Epithelial cell of prostate (primary cell): ENCODE data around the gene CMTM7.
"Not testable (repeated sequence)": the region's sequence is repeated elsewhere in the genome, so short reads cannot be mapped to it uniquely, and the experiment has no call there.

Experiments
- DNase-seq: peaks from one replicate; pipeline ENCODE4 v3.0.0-alpha.2; 2011; ENCODE audit warnings: low read depth, low spot score
- H3K27ac ChIP-seq: fragments of 450-650 bp; 2 replicates; pipeline ENCODE4 v1.5.1; 2017; ENCODE audit warnings: mild to moderate bottlenecking

CMTM7 gene

DNA sequence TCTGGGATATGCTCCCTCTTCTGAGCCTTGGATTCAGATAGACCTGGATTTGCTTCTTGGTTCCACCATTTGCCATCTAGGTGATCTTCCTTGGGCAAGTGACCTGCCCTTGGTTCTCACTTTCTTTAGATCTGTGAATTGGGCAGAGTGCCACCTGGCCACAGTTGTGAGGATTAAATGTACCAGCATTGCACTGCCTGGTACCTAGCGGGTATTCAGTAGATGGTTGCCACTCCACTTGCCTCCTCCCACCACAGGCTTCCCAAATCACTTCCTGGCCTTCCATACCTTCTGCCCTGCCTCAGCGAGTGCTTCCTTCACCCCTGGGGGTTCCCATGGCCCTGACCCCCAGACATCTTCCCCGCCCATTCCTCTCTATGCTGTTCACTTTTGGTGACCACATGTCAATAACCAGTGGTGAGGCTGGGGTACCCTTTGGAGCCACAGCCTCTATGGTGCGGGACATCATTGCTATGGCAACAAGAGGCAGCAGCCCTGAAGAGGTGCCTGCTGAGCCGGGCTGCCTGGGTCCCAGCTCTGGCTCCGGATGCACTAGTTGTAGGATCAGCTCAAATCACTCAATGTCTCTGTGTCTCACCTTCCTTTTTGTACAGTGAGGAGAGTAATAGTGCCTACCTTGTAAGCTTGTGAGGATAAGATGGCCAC, 40.5 kb downstream of the CMTM7 start:
- DNase-seq, result no peak

DNA sequence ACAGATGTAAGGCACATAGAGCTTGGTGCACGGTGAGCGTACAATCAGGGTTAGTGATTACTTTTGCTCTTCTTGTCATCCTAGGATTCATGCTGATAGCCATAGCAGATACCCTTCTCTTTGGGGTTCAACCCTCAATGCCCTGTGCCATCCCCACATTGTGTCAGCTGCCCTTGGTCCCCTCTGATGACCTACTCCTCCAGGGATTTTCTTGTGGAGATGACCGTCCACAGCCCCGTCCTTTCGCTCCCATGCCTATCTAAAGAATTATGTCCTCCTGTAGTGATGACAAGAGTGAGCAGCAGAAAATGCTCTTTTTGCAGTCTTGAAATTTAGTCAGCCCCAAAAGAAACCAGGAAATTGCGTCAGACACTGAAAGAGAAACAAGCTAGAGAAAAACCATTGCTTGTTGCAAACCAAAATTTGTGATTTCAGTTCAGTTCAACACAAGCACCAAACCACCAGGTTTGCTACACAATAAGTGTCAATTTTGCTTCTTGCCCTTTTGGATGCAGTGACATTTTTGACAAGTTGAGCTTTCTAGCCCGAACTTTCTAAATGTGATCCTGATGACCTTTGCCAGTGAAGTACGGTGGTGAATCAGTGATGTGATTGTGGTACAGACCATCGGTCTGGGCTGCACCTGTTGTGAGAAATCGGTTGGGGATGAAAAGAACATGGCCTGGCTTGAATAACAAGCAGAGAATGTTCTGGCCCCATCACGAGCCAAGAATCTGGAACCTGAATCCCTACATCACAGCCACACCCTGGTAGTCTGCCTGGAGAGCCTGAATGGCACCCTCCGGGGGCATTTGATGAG, 41.3 kb downstream of the CMTM7 start:
- DNase-seq, result no peak
- no peak overlapping the region for H3K27ac ChIP-seq

More for the DNA sequence above, 40.5 kb downstream of the CMTM7 start:
- H3K27ac ChIP-seq, result no peak overlapping the region

GRCh38 chr3:32434206-32434605, 42.6 kb downstream of the CMTM7 start:
- DNase-seq, result no peak
- no peak overlapping the region for H3K27ac ChIP-seq

DNA sequence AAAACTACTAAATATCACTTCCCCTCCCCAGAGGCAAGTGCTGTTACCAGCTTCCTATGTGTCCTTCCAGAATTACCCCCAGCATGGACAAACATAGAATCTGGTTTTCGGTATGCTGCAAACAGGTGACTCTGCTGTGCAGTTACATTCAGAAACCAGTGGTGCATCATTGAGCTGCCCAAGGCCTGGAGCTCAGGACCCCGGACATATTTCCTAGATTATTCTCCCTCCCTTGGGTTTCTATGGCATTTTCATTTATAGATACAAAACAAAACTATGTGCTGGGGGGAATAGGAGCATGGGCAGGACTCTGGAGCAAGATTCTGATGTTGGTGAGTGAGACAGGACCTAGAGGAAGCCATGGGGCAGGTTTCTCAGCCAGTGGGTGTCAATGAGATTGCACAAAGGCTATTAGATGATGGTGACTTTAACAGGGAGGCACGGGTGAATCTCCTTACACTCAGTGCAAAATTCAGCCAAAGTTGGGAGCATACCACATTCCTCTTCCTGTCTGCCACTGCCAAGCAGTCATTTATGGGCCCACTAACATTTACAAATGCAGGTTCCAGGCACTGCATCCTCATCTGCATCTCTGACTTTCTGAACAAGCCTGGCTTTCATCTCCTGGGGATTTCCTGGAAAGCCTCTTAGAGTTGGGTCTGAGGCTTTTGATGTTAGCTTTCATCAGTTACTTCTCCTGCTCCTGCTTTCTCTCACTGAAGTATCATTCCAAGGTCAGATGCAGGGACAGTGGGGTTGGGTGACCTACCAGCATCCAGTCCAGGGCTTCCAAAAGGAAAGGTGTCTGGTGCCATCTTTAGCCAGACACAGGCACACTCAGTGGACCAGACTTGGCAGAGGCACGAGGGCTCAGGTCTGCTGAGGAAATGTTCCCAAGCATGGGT, 44.5 kb downstream of the CMTM7 start:
- no peak for DNase-seq
- H3K27ac ChIP-seq, result no peak overlapping the region

DNA sequence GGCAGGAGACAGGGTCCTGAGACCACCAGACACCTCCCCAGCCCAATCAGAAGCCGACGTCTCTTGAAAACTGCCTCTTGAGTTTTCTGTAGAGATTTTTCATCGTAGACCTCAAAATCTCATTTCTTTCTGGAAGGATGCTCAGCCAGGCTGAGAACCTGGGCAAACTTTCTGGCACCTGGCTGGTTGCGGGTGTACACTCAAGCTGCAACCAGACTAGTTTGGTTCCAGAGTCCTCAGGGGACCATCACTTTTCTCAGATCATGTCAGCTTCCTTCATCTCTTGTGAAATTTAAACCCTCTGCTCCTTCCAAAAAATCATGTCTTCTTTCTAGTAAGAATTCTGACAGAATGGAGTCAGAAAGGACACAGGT, 45.1 kb downstream of the CMTM7 start:
- no peak overlapping the region for H3K27ac ChIP-seq
- DNase-seq, result no peak

GRCh38 chr3:32437896-32438295, 46.2 kb downstream of the CMTM7 start:
- H3K27ac ChIP-seq, result no peak overlapping the region
- no peak for DNase-seq

DNA sequence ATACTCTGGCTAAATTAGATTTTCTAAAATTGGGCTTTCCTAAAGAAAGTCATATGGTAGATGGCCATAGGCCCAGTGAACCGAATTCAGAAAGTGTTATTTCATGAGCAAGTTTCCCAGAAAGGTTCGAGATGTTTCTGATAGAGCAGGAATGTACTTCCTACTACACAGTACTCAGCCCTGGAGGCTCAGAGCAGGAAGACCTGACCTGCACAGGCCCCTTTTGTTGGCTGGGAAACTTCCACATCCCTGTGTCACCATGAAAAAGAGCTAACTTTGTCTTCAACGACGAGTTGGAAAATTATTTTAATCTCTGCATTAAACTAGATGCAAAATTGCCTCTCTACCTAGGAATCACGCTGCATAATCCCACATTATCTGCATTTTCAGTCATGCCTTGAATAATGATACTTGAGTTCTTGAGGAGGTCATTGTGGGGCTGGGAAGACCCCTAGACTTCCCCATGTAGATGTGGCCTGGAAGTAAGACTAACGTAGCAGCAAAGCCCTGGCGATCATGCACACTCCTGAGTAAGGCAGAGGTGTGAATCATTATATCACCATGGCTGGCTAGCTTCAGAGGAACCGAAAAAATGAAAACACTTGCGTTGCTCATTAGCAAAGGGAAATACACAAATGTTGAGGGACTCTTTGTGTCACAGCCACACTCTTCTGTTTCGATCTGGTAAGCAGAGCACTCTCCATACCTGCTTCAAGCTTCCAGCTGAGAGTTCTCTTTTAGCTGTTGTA, 47.1 kb downstream of the CMTM7 start:
- no peak for DNase-seq
- peak overlapping the region; percentile 18 for H3K27ac ChIP-seq

DNA sequence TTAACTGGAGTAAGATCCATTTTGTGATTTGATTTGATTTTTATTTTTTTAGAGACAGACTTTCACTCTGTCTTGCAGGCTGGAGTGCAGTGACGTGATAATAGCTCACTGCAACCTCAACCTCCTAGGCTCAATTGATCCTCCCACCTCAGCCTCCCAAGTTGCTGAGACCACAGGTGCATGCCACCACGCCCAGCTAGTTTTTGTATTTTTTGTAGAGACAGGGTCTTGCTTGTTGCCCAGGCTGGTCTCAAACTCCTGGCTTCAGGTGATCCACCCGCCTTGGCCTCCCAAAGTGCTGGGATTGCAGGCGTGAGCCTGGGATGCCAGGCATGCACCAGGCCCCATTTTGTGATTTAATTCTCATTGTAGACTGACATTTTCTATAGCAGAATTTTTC, 47.8 kb downstream of the CMTM7 start:
- peak overlapping the region; percentile 88 for H3K27ac ChIP-seq
- not testable (repeated sequence) for DNase-seq

DNA sequence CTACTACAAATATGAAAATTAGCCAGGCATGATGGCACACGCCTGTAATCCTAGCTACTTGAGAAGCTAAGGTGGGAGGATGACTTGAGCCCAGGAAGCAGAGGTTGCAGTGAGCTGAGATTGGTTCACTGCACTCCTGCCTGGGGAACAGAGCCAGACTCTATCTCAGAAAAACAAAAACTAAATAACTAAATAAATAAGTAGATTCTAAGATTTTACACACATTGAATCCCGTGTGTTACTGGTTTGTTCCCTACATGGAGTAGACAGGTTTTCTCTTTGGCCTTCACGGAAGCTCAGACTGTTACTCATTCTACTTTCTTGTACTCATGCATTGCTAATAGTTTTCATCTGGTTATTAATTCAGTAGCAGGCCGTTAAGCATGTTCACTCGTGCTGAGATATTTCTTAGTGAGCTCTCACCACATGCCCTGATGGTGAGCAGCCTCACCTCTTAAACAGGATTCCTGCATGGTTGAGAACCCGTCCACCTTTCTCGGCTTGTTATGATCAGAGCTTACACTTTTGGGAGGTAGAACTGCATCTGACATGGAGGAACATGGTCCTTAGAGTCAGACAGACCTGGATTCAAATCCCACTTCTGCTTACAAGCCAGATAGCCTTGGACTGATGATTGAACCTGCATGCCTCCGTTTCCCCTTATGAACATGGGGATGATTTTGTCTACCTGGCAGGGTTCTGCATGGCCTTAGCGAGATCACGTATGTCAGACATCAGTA, 49.1 kb downstream of the CMTM7 start:
- peak; percentile 62 for DNase-seq
- H3K27ac ChIP-seq, result peak overlapping the region; percentile 88

- DNase-seq, result no peak
- H3K27ac ChIP-seq, result peak overlapping the region; percentile 88
Observed at GRCh38 chr3:32442766-32443165, 51.1 kb downstream of the CMTM7 start.

GRCh38 chr3:32443478-32443877, 51.8 kb downstream of the CMTM7 start:
- H3K27ac ChIP-seq, result peak overlapping the region; percentile 88
- DNase-seq, result peak; percentile 79

DNA sequence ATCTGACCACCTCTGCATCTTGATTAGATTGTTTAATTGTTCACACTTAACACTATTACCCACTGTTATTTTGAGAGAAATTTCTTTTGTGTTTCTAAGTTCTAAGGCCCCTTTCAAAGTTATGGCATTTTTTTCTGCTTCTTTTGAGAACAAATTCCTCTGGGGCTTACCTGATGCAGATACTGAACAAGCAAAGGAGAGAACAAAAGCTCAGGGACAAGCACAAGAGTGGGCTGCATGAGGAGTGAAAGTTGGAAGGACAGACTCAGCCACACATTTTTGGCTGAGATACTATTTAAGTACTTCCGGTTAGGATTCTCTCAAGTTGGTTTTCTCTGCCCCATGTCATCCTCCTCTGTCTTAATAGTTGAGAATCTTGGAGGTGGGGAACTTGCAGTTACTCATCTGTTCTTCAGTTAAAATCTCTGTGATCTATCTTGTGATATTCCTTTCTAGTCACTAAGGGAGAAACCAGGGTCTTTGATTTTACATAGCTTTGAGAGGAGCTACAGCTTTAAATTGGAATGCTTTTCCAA, 56.3 kb downstream of the CMTM7 start:
- H3K27ac ChIP-seq, result no peak overlapping the region
- DNase-seq, result no peak

DNA sequence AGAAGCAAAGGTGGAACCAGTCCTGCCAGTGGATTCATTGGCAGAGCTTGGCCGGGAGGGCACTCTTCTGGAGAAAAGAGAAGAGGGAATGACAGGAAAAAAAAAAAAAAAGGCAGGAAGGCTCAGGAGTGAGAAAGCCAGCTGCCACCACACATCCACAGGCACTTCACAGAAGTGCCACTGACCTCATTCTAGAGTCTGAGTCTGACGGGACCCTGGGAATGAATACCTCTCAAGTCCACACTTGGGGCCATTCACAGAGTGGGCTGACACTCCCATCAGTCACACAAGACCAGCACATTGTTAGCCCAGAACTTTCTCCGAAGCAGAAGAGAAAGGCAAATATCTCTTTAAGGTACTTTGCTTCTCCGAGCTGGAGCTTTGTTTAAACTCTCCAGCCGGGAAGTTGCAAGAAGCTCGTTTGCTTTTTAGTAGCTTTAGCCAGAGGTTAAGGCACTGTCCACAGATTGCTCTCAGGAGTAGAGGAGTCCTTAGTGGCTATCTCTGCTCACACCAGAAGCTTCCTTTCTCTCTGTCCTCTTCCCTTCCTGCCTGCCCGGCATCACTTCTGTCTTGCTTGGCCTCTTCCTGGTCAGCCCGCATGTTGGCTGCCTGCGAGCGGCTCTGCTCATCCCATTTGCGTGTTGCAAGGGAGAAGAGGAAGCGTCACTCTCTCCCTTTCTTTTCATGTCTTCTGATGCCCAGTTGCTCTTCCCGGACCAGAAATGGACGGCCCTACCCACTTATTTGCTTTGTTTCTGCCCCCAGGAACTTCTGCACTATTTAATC, 57.2 kb downstream of the CMTM7 start:
- H3K27ac ChIP-seq, result no peak overlapping the region
- DNase-seq, result no peak

DNA sequence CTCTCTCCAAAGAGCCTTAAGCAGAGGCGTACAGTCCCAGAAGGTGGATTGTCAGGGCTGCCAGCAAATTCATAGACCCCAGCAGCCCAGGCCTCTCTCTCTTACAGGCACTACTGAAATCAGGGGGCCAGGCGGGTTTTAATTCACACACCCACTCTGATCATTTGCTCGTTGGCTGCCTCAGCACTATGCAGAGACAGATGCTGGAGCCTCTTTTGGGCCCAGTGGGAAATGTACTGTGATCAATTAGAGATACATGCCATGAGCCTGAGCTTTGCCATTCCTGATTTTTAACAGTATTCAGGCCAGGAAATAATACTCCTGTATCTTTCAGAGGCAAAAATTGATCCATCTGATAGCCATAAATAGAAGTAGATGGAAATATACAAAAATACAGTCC, 58.0 kb downstream of the CMTM7 start:
- H3K27ac ChIP-seq, result no peak overlapping the region
- no peak for DNase-seq

GRCh38 chr3:32450426-32450825, 58.8 kb downstream of the CMTM7 start:
- no peak overlapping the region for H3K27ac ChIP-seq
- DNase-seq, result no peak

DNA sequence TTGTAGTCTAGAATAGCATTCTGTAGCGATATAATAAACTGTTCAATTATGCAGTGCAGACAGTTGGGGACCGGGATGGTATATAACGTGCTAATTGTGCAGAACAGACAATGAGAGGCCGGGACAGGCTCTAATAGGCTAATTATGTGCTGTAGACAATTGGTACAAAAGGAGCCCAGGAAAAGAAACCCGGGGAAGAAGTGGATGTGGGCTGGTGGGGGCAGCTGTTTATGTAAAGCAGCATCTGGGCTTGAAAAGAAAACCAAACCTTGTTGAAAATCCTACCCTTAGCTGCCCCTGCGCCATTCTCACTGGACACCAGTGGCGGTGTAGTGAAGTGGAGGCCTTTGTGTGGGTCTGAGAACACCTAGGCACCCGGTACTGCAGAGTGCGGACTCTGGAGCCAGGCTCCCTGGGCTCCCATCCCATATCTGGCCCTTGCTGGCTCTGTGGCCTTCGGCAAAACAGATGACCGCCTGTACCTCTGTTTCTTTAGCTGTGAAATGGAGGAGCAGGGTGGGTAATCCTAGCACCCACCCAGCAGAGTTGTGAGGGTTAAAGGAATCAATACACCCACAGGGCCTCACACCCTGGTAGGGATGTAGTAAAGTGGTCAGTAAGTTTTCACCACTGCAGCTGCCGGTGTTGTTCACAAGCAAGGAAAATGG, 59.5 kb downstream of the CMTM7 start:
- no peak for DNase-seq
- H3K27ac ChIP-seq, result no peak overlapping the region

DNA sequence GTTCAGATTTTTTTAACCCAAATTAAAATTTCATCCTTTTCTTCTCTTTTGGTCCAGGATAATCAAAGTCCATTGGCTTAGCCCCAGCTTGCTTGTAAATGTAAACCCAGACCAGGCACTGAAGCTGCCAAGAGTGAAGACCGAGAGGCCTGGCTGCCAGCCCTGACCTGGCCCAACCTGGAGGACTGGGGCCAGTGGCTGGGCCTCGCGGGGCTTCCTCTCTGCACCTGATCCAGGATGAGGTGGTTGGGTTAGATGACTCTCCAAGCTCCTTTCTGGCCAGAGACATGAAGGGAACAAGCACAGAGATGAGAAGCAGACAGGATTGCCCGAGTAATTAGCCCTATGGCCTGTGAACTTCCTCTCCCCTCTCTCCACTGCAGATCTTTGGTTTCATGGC, 60.4 kb downstream of the CMTM7 start:
- no peak overlapping the region for H3K27ac ChIP-seq
- DNase-seq, result no peak

DNA sequence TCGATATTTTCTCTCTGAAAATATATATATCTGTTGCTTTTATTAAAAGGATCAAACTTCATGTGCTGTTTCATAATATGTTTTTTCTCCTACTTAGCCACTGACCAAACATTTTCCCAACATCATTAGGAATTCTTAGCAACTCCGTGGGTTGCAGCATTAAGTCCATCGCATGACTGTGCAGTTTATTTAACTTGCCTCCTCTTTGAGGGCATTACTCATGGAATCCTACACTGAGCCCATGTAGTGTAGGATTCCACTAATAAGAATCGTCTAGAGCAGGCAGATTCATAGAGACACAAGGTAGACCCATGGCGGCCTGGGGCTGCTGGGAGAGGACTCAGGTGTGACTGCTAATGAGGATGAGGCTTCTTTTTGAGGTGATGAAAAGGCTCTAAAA, 61.7 kb downstream of the CMTM7 start:
- H3K27ac ChIP-seq, result no peak overlapping the region
- no peak for DNase-seq
